ENCODE results near the gene LINGO1.

Gene LINGO1

DNA sequence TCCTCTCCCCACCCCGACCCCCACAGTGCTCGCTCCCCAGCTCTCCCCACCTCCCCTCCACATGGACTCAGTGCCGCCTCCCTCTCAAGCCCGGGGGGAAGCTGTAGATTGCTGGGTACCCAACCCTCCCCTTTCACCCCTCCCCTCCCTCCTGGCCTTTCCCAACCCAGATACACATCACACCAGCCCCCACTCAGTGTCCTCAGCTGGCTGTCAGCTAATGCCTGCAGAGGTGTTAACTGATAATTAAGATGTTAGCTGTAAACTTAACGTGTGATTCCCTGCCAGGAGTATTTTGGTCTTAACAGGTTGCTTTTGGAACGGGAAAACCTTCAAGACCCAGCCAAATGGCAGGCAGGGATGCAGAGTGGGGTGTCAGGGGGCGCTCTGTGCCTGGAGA is 39.4 kb upstream of the LINGO1 start:
- no peak for DNase-seq (ENCODE audit: low spot score)
- in situ Hi-C loops (cut with MboI; ENCODE audit: low pct_unique_long_range_greater_than_20kb, low sequenced_read_pairs, unreplicated experiment), result no loop called here
- TF ChIP-seq, protein P1, sequence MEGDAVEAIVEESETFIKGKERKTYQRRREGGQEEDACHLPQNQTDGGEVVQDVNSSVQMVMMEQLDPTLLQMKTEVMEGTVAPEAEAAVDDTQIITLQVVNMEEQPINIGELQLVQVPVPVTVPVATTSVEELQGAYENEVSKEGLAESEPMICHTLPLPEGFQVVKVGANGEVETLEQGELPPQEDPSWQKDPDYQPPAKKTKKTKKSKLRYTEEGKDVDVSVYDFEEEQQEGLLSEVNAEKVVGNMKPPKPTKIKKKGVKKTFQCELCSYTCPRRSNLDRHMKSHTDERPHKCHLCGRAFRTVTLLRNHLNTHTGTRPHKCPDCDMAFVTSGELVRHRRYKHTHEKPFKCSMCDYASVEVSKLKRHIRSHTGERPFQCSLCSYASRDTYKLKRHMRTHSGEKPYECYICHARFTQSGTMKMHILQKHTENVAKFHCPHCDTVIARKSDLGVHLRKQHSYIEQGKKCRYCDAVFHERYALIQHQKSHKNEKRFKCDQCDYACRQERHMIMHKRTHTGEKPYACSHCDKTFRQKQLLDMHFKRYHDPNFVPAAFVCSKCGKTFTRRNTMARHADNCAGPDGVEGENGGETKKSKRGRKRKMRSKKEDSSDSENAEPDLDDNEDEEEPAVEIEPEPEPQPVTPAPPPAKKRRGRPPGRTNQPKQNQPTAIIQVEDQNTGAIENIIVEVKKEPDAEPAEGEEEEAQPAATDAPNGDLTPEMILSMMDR (IDR thresholded peaks at IDR 0.05; ENCODE audit: extremely low read depth, insufficient read depth, missing control alignments), result no peak

DNA sequence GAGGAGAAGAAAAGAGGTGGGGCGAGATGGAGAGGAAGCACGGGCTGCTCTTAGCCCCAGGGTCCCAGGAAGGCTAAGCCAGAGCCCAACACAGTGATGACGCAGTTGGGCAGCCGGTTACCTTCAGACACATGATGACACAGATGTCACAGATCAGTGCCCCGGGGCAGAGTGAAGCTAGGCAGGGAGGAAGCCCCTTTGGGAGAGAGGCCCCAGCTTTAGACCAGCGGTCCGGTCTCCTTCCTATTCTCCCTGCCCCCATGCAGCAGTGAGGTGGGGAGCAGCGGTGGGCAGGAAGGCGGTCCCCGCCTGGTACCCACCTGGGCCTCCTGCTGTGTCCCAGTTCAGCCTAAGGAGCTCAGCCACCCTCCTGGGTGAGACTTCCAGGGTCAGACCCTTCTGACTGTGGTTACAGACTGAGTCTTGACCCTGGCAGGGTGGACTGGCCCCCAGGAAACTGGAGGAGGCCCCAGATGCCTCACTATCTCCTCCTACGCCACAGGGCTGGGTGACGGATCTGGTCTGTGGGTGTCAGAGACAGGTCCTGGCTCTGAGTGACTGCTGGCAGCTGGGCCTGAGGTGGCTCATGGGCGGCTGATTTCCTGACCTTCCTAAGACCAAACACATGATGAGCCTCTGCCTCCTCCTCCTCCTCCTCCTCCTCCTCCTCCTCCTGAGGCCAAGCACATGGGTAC is 38.8 kb upstream of the LINGO1 start:
- TF ChIP-seq, protein P1 (IDR thresholded peaks at IDR 0.05; ENCODE audit: extremely low read depth, insufficient read depth, missing control alignments), result no peak
- in situ Hi-C loops (cut with MboI; ENCODE audit: low pct_unique_long_range_greater_than_20kb, low sequenced_read_pairs, unreplicated experiment), result no loop called here
- no peak for DNase-seq (ENCODE audit: low spot score)

DNA sequence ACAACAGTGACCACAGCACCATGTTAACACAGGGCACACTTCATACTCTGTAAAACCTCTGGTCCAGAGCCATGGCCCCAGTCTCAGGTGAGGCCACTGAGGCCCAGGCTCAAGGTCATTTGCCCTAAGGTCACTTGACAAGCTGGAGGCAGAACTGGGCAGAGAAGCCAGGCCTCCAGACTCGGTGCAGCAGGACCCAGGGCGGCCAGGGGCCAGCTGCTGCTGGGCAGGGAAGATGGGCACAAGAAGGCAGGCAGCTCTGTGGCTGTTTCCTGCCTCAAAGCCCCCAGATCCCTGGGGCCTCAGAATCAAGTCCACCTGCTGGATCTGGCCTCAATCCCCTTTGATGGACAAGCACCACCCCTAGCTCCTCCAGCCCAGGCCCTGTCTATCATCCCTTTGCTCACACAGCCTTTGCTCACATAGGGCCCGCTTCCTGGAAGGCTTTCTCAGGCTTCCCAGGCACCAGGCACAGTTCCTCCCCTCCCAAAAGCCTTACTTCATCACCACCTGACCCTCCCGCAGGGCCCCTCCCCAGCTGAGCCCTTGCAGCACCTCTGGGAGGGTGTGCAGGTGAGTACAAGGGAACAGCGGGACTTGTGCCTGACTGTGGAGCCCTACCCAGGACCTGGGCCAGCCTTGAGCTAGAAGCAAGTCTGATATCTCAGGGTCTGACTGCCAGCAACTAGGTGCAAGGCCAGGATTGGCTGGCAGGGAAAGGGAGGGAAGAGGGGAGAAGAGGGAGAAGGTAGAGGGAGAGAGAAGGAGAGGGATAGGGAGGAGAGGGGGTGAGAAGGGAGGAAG is 38.0 kb upstream of the LINGO1 start:
- in situ Hi-C loops (cut with MboI; ENCODE audit: low pct_unique_long_range_greater_than_20kb, low sequenced_read_pairs, unreplicated experiment), result no loop called here
- TF ChIP-seq, protein P1 (IDR thresholded peaks at IDR 0.05; ENCODE audit: extremely low read depth, insufficient read depth, missing control alignments), result no peak
- DNase-seq (ENCODE audit: low spot score), result no peak

DNA sequence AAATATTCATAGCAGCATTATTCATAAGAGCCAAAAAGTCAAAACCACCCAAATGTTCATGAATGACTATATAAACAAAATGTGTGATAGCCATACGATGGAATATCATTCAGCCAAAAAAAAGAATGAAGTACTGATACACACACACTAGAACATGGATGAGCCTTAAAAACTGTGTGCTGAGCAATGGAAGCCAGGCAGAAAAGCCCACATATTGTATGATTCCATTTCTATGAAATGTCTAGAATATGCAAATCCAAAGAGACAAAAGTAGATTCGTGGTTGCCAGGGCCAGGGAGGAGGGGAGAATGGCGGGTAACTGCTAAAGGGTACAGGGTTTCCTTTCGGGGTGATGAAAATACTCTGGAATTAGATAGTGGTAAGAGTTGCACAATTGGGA is 37.2 kb upstream of the LINGO1 start:
- TF ChIP-seq, protein P1 (IDR thresholded peaks at IDR 0.05; ENCODE audit: extremely low read depth, insufficient read depth, missing control alignments), result no peak
- in situ Hi-C loops (cut with MboI; ENCODE audit: low pct_unique_long_range_greater_than_20kb, low sequenced_read_pairs, unreplicated experiment), result no loop called here
- no peak for DNase-seq (ENCODE audit: low spot score)

DNA sequence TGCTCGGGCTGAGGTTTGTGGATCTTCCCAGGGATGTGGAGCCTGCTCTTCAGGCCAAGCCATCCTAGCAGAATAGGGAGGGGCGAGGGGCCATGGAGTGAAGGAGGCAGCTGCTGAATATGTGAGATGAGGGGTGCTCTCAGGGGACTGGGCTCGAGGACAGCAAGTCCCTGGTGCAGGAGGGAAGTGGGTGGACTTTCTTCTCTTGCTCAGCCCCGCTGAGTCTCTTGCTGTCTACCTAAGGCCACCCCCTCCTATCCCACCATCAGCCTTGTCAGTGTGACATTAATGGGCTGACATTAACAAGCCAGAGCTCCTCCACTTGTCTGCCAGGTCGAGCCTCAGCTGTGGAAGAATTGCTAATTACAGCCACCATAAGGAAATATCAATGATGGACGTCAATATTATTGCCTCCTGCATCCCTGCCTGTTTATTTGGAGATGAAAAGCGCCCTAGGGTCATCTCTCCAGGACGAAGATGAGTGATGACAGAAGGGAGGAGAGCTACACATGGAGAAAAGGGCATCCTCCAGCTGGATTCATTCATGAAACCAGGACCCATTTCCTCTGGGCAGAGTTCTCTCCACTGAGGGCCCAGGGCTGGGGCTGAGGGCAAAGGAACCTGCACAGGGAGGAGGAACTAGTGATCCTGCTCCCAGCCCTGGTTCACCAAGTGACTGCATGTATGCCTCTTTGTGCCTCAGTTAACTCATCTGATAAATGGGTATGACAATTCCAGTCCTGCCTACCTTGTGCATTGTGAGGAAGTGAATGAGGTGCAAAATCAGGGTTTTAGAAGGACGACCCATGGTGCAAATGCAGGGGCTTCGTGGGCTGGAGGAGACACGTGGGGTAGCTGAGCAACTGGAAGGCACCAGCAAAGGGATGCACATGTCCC is 34.9 kb upstream of the LINGO1 start:
- DNase-seq (ENCODE audit: low spot score), result no peak
- TF ChIP-seq, protein P1 (IDR thresholded peaks at IDR 0.05; ENCODE audit: extremely low read depth, insufficient read depth, missing control alignments), result no peak
- in situ Hi-C loops (cut with MboI; ENCODE audit: low pct_unique_long_range_greater_than_20kb, low sequenced_read_pairs, unreplicated experiment), result no loop called here

DNA sequence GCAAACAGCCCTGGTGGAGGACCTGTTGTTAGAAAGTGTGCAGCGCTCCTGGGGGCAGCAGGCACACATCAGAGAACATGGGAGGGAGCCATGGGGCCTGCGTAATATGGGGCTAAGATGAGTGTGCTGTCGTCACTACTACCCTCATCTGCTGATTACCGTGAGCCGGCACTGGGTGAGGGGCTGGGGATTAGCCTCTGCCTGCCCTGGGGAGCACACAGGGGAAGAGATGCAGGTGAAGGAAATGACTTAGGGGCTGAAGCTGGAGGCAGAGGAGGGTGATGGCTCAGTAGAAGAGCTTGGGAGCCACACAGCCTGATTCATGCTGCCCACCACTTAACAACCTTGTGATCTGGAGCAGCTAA is 33.6 kb upstream of the LINGO1 start:
- DNase-seq (ENCODE audit: low spot score), result no peak
- in situ Hi-C loops (cut with MboI; ENCODE audit: low pct_unique_long_range_greater_than_20kb, low sequenced_read_pairs, unreplicated experiment), result no loop called here
- TF ChIP-seq, protein P1 (IDR thresholded peaks at IDR 0.05; ENCODE audit: extremely low read depth, insufficient read depth, missing control alignments), result no peak
